ENCODE results near the gene CD207.
"Not testable (repeated sequence)": the region's sequence is repeated elsewhere in the genome, so short reads cannot be mapped to it uniquely, and the experiment has no call there.

CD207 gene

GRCh38 chr2:70828914-70829824 is 6.4 kb downstream of the CD207 start:
- no peak for FAIRE-seq
- no peak for DNase-seq (ENCODE audit: low spot score)

DNA sequence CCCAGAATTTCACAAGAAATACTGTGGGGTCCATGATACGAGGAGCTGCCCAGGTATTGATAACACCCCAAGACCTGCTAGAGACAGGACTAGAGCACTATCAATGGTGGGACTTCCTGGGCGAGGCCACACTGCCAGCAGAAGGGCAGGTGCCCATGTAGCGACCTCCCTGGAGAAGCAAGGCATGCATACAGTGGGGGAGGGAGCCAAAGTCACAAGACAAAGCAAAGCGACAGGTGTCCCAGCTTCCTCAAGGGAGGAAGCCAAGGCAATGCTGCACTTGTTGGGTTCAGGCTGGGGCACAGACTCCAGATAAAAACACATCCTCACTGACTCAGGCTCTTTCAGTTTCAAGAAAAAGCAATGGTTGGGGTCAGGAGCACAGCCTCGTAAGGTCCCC is 7.5 kb downstream of the CD207 start:
- FAIRE-seq (no peak), DNase-seq (ENCODE audit: low spot score) (no peak)

DNA sequence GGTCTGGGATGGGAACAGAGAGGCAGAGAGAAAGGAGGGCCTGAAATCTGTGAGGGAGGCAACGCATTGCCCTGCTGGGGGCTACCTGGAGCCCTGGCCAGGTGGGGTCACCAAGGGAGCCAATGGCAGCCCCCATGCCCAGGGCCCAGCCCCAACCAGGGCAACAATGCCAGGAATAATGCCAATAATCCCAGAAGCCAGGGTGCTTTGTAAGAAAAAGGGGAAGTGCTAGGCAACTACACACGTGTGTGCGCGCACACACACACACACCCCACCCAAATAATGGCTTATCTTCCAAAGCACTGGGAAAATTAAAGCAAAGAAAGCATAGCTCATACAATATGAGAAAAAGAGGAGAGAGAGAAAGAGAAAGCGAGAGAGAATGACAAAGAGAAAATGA is 8.2 kb downstream of the CD207 start:
- FAIRE-seq, result no peak
- DNase-seq (ENCODE audit: low spot score), result no peak

GRCh38 chr2:70826696-70827350 is 8.8 kb downstream of the CD207 start:
- no peak for DNase-seq (ENCODE audit: low spot score)
- FAIRE-seq, result no peak

DNA sequence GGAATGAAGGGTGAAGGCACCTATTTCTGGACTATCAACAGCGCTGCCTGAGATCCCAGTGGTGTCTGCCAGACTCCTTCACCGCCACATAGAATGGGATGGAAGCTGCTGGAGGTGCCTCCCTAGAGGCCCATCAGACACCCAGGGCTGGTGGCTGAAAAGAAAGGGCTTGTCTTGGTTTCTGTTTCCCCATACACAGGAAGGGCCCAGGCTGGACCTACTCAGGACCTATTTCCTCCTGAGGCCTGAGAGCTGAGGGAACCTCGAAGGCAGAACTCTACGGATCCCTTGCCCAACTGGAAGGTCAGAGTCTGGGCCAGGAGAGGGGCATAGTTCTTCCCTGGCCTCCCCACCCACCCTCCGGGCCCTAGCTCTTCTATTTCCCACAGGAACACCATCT is 12.4 kb downstream of the CD207 start:
- FAIRE-seq, result no peak

GRCh38 chr2:70822843-70823242 is 12.8 kb downstream of the CD207 start:
- FAIRE-seq, result peak; percentile 56

More for the DNA sequence above, 12.4 kb downstream of the CD207 start:
- no peak for DNase-seq (ENCODE audit: low spot score)

DNA sequence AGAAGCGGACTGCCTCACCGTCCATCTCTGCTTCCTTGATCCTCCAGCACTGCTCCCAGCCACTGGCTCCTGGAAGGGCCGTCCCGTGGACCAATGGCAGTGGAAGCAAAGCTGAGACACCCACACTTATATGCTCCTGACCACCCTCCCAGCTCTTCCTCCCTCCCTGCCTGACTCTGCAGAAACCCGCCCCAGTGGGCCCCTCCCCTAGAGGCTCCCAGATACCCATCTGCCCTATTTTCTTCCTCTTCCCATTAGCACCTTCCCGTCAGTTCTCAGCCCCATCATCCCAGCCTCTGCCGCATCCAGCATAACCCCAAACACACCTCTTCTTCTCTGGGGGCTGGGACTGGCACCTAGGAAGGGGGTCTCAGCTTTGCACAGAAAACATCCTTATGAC is 15.1 kb downstream of the CD207 start, which contains the start of gene CLEC4F:
CLEC4F (minus strand) TSS at position 101 of the 400 bp plus-strand sequence; CDS start at position 25, 76 bp downstream.
- DNase-seq (ENCODE audit: low spot score) (no peak), FAIRE-seq (no peak)

More at GRCh38 chr2:70822843-70823242, 12.8 kb downstream of the CD207 start:
- DNase-seq (ENCODE audit: low spot score), result no peak

DNA sequence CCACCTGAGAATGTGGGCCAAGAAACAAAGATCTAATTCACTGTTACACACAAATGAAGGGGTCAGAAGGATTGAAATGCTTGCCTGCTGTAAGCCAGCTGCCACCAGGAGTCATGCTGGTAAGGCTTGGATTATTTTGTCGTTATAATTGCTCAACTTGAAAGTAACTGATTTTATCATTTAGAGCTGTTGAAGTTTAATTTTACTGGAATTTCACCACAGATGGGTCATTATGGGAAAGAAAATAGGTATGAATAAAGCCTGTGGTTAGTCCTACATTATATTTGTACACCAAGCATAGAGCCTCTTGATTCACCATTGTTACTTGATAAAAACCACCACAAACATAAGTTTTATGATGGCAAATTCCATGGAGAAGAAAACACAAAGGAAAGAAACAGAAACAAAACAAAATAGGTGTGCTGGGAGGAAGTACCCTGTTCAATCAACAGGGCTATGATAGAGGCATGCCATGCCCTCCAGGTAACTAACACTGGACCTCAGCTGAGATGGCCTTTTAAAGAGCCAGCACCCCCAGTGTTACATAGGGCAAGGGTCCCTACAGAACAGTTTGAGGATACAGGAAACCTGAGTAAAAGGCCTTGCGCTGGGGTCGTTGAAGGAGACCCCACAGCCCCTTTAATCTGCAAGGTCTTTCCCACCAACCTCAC is 18.2 kb downstream of the CD207 start:
- no peak for FAIRE-seq
- no peak for DNase-seq (ENCODE audit: low spot score)

DNA sequence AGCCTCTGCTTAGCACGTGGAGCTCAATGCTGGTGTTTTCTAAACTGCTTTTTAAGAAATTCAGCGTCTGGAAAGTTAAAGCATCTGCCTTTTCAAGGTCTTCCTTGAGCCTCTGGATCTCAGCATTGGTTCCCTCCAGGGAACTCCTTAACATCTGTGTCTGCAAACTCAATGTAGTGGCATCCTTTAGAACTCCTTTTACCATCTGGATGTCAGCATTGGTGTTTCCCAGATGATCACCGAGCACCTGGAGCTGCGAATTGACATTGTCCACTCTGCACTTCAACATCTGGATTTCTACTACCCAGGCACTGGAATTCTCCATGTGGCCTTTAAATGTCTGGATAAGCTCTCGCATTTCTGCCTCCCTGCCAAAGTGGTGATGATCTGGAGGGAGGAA is 18.9 kb downstream of the CD207 start:
- FAIRE-seq, result no peak
- DNase-seq (ENCODE audit: low spot score), result no peak

DNA sequence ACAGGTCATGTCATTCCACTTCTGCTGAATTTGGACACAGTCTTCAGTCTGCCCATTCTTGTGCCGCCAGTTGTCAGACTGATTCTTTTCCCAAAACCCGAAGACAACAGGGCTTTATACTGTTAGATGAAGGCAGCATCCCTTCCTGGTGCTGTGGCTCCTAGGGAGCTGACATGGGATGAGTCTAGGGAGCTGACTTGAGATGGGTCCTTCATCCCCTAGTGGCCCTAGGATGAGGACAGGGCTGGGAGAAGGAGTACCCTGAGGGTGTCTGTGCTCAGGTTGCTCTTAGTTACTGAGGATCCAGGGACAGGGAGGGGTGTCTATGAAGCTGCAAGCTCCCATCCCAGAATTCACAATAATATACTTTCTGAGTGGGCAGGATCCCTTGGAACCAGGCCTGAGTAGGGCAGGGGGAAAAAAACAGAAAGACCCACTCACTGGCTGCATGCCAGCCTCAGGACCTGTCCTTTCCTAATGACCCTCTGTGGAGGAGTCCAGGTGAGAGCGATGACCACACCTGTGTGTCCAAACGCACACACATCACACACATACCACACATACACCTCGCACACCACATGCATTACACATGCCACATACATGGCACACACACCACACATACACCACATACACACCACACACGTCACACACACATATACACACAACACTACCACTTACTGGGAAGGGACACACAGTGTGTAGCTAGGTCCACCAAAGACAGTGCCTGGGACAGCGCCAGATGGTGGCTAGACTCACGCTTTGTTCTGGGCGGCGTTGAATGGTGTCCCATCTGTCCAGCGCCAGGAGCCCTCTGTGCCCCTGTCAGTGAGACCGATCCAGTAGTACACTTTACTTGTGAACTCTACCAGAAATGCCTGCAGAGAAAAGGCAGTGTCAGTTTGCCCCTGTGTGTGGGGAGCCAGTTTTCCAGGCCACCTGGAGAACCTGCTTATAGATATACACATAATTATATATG is 26.3 kb downstream of the CD207 start:
- FAIRE-seq (peak; percentile 94), DNase-seq (ENCODE audit: low spot score) (no peak)

GRCh38 chr2:70807828-70808118 is 27.8 kb downstream of the CD207 start:
- DNase-seq (ENCODE audit: low spot score) (no peak), FAIRE-seq (no peak)

DNA sequence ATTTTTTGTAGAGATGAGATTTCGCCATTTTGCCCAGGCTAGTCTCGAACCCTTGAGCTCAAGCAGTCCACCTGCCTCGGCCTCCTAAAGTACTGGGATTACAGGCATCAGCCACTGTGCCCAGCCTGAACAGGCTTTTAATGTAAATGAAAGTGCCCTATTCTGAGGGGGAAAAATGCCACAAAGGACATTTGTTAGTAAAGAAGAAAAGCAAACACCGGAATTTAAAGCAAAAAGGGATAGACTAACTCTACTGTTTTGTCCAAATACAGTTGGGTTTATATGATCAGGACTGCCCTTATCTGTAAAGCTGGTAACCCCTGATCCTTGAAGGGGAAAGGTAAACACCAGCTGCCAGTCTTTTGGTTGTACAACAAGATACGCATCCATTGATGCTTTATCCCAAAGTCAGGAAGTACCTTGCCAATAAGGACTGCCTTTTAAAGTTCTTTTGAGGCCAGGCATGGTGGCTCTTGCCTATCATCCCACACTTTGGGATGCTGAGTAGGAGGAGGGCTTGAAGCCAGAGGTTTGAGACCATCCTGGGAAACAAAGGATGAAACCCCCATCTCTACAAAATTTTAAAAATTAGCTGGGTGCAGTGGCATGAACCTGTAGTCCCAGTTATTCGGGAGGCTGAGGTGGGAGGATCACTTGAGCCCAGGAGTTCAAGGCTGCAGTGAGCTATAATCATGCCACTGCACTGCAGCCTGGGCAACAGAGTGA is 28.4 kb downstream of the CD207 start:
- FAIRE-seq (peak; percentile 17), DNase-seq (ENCODE audit: low spot score) (no peak)

DNA sequence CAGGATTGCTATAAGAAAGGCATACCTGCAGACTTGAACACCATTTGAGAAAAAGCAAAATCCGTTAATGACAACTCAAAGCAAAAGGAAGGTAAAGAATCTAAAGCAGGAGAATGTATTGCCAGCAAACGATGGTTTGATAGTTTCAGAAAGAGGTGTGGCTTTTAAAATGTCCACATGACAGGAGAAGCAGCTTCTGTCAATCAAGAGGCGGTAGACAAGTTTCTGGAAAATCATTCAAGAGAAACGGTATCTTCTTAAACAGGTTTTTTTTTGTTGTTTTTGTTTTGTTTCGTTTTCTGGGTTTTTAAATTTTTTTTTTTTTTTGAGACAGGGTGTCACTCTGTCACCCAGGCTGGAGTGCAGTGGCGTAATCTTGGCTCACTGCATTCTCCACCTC is 29.0 kb downstream of the CD207 start:
- no peak for DNase-seq (ENCODE audit: low spot score)
- no peak for FAIRE-seq

GRCh38 chr2:70806013-70806412 is 29.6 kb downstream of the CD207 start:
- FAIRE-seq, result no peak

DNA sequence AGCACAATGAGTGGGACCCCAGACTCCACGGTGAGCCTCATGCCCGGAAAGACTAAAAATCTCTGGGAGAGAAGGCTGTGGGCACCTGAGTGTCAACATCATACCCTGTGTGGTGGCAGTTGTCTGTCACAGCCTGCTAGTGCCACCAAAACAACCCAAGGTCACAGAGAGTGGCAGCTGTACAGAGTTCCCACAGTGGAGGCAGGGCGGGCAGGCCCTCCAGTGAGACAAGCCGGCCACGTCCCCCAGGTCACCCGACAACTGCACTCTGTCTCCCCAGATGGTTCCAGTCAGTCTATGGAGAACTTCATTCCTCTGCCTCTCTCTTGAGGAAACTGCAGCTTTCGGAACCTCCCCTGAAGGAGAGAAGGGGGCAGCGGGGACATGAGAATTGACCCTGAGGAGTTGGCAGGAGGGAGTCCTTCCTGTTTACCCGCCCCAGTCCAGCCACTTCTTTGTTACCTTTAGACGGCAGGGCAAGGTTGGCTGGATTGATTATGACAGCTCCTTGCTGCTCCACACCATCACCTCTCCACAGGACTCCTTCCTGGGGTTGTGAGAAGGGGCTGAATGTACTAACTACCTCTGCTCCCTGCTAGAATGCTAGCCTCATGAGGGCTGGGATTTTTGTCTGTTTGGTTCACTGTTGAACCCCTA is 33.9 kb downstream of the CD207 start:
- FAIRE-seq (no peak), DNase-seq (ENCODE audit: low spot score) (no peak)

More at GRCh38 chr2:70806013-70806412, 29.6 kb downstream of the CD207 start:
- no peak for DNase-seq (ENCODE audit: low spot score)

- DNase-seq (ENCODE audit: low spot score) (no peak), FAIRE-seq (no peak)
Observed at GRCh38 chr2:70799706-70800105, 35.9 kb downstream of the CD207 start.

DNA sequence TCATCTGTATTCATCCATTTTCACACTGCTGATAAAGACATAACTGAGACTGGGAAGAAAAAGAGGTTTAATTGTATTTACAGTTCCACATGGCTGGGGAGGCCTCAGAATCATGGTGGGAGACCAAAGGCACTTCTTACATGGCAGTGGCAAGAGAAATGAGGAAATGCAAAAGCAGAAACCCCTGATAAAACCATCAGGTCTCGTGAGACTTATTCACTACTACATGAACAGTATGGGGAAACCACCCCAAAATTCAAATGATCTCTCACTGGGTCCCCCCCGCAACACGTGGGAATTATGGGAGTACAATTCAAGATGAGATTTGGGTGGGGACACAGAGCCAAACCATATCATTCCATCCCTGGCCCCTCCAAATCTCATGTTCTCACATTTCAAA is 37.6 kb downstream of the CD207 start:
- FAIRE-seq; DNase-seq (ENCODE audit: low spot score): not testable (repeated sequence)

- FAIRE-seq (no peak), DNase-seq (ENCODE audit: low spot score) (no peak)
Observed at GRCh38 chr2:70797506-70797905, 38.1 kb downstream of the CD207 start.

- no peak for DNase-seq (ENCODE audit: low spot score)
- FAIRE-seq, result no peak
Observed at GRCh38 chr2:70796262-70796661, 39.4 kb downstream of the CD207 start.

All from urothelium cell line (cell line).